WTC11 (cell line): ENCODE data around the gene VAMP7. TPM values are rescaled to one million over a fixed set of nuclear protein-coding genes. Genes with fewer than 3 reads are reported as not detected.

ENCODE experiments used
- ATAC-seq: fragments of 200-7000 bp; cut with Tn5 transposase; 2 replicates; pipeline ENCODE4 v1.10.0; 2021; ENCODE audit warnings: mild to moderate bottlenecking, moderate library complexity
- CTCF ChIA-PET: fragments of 300-600 bp; sonication (Branson Sonifier 250); formaldehyde crosslinking; loops from one replicate; lab custom pipeline; 2021; ENCODE audit warnings: antibody characterized with exemption; lab: Charles Lee
- POLR2A ChIA-PET: fragments of 350-600 bp; sonication (Branson Sonifier 250); formaldehyde crosslinking; loops from one replicate; lab custom pipeline; 2021; ENCODE audit warnings: antibody characterized with exemption; lab: Charles Lee
- DNase-seq: peaks from one replicate; pipeline ENCODE4 v3.0.0; 2021; ENCODE audit warnings: low spot score
- H3K27ac Mint-ChIP-seq: 2 replicates; pipeline ENCODE4 v1.8.0; 2021; ENCODE audit warnings: mixed read lengths
- H3K27me3 Mint-ChIP-seq: 2 replicates; pipeline ENCODE4 v1.8.0; 2021; ENCODE audit warnings: low read depth, mild to moderate bottlenecking, moderate library complexity, mixed read lengths
- H3K36me3 Mint-ChIP-seq: 2 replicates; pipeline ENCODE4 v1.8.0; 2021; ENCODE audit warnings: mixed read lengths
- H3K4me1 Mint-ChIP-seq: 2 replicates; pipeline ENCODE4 v1.8.0; 2022; ENCODE audit warnings: mixed read lengths
- H3K4me3 Mint-ChIP-seq: 2 replicates; pipeline ENCODE4 v1.8.0; 2021; ENCODE audit warnings: mild to moderate bottlenecking, moderate library complexity, mixed read lengths
- H3K9me3 Mint-ChIP-seq: 2 replicates; pipeline ENCODE4 v1.8.0; 2021; ENCODE audit warnings: mixed read lengths
- ATF1 ChIP-seq: sonication (generic); formaldehyde crosslinking; IDR thresholded peaks from 2 replicates; pipeline ENCODE4 v1.8.1; 2023; ENCODE audit warnings: mild to moderate bottlenecking, moderate library complexity, missing genetic modification reagents
- ATF2 ChIP-seq: sonication (generic); formaldehyde crosslinking; IDR thresholded peaks from 2 replicates; pipeline ENCODE4 v1.8.1; 2022; ENCODE audit warnings: low read depth, missing genetic modification reagents, borderline replicate concordance
- CDX4 ChIP-seq: fragments of 250-450 bp; sonication (Bioruptor Pico); IDR thresholded peaks from 2 replicates; pipeline ENCODE4 v1.9.0; 2021; ENCODE audit warnings: moderate library complexity, mild to moderate bottlenecking, inconsistent platforms, borderline replicate concordance
- CREM ChIP-seq: sonication (generic); formaldehyde crosslinking; IDR thresholded peaks from 2 replicates; pipeline ENCODE4 v1.8.1; 2022; ENCODE audit warnings: mild to moderate bottlenecking, missing genetic modification reagents, moderate library complexity
- E2F1 ChIP-seq: sonication (generic); formaldehyde crosslinking; IDR thresholded peaks from 2 replicates; pipeline ENCODE4 v1.8.0; 2022; ENCODE audit warnings: mild to moderate bottlenecking, missing genetic modification reagents
- EMX1 ChIP-seq: fragments of 250-450 bp; sonication (Bioruptor Pico); IDR thresholded peaks from 2 replicates; pipeline ENCODE4 v1.8.0; 2021; ENCODE audit warnings: mild to moderate bottlenecking
- FOXP1 ChIP-seq: sonication (generic); formaldehyde crosslinking; IDR thresholded peaks from 2 replicates; pipeline ENCODE4 v1.8.0; 2022; ENCODE audit warnings: missing genetic modification reagents, mild to moderate bottlenecking, moderate library complexity, borderline replicate concordance
- GRHL2 ChIP-seq: fragments of 250-450 bp; sonication (Bioruptor Pico); IDR thresholded peaks from 2 replicates; pipeline ENCODE4 v1.8.0; 2022; ENCODE audit warnings: mild to moderate bottlenecking, moderate library complexity; ENCODE audit not compliant: insufficient replicate concordance, severe bottlenecking
- HMGA2 ChIP-seq: fragments of 250-450 bp; sonication (Bioruptor Pico); IDR thresholded peaks from 2 replicates; pipeline ENCODE4 v1.4.0; 2021; ENCODE audit warnings: mild to moderate bottlenecking, moderate library complexity
- JUN ChIP-seq: sonication (generic); formaldehyde crosslinking; IDR thresholded peaks from 2 replicates; pipeline ENCODE4 v1.8.0; 2023; ENCODE audit warnings: mild to moderate bottlenecking, missing genetic modification reagents
- KAT7 ChIP-seq: sonication (generic); formaldehyde crosslinking; IDR thresholded peaks from 2 replicates; pipeline ENCODE4 v1.8.1; 2023; ENCODE audit warnings: missing genetic modification reagents, mild to moderate bottlenecking, borderline replicate concordance
- NFE2L1 ChIP-seq: sonication (generic); formaldehyde crosslinking; IDR thresholded peaks from 2 replicates; pipeline ENCODE4 v1.8.1; 2023; ENCODE audit warnings: missing genetic modification reagents
- NR1H2 ChIP-seq: sonication (generic); formaldehyde crosslinking; IDR thresholded peaks from 2 replicates; pipeline ENCODE4 v1.9.0; 2021; ENCODE audit warnings: mild to moderate bottlenecking, moderate library complexity, missing genetic modification reagents
- SMAD3 ChIP-seq: sonication (generic); formaldehyde crosslinking; IDR thresholded peaks from 2 replicates; pipeline ENCODE4 v1.8.0; 2022; ENCODE audit warnings: missing genetic modification reagents, mild to moderate bottlenecking, borderline replicate concordance
- SOX15 ChIP-seq: fragments of 250-450 bp; sonication (Bioruptor Pico); IDR thresholded peaks from 2 replicates; pipeline ENCODE4 v1.9.0; 2021; ENCODE audit warnings: mild to moderate bottlenecking
- TEAD1 ChIP-seq: sonication (generic); formaldehyde crosslinking; IDR thresholded peaks from 2 replicates; pipeline ENCODE4 v1.8.0; 2022; ENCODE audit warnings: mild to moderate bottlenecking, missing genetic modification reagents
- ZBTB43 ChIP-seq: sonication (generic); formaldehyde crosslinking; IDR thresholded peaks from 2 replicates; pipeline ENCODE4 v1.8.1; 2023; ENCODE audit warnings: mild to moderate bottlenecking, missing genetic modification reagents
- total RNA-seq: library from RNA; stranded (reverse); gene quantifications from 3 replicates; pipeline ENCODE4 v1.2.3, GENCODE V29; 2021
- TF ChIP-seq, protein P1 (sequence below): sonication (generic); formaldehyde crosslinking; conservative IDR thresholded peaks from 2 replicates; pipeline ENCODE4 v1.8.1; 2023; ENCODE audit warnings: mild to moderate bottlenecking, low read depth, missing genetic modification reagents, moderate library complexity
- TF ChIP-seq, protein P2 (sequence below): fragments of 250-450 bp; sonication (Bioruptor Pico); conservative IDR thresholded peaks from 2 replicates; pipeline ENCODE4 v1.9.0; 2021; ENCODE audit warnings: mild to moderate bottlenecking

Gene VAMP7
- total RNA-seq, 1 experiment from 2014 or later = 22.1 TPM

DNA sequence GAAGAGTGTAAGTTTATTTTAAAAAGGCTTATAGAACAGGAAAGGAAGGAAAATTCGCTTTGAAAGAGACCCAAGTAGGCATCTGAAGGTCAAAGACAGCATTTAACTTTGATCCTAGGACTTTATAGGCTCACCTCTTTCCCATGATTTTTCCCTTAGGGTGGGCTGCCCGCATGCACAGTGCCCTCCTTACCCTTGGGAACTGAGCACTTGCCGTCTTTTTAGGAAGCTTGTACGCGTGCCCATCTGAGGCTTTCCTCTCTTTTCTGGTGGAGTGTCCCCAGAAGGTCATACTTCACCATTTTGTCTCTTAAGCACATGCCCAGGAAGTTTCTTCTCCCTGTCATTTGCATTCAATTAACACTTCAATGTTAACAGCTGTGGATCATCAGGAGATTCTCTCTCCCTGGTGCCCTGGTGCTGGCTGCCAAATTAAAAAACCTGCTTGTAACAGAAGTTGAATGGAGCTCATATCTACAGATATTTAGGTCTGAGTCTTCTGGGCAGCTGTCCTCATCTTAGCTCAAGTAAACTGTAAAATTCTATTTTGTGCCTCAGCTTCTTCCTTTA, 78.0 kb downstream of the VAMP7 start:
- peaks cover 43% of the 10 kb centered on the region for H3K9me3 Mint-ChIP-seq

More for the DNA sequence above, 78.0 kb downstream of the VAMP7 start:
- TF ChIP-seq CREM (CRISPR knock-in tag) = no peak
- no peak for TF ChIP-seq CDX4 (CRISPR knock-in tag)
- TF ChIP-seq TEAD1 (CRISPR knock-in tag) = no peak
- TF ChIP-seq ATF2 = no peak
- TF ChIP-seq EMX1 (CRISPR knock-in tag) = no peak
- no peak for TF ChIP-seq ZBTB43 (CRISPR knock-in tag)
- TF ChIP-seq, protein P1, sequence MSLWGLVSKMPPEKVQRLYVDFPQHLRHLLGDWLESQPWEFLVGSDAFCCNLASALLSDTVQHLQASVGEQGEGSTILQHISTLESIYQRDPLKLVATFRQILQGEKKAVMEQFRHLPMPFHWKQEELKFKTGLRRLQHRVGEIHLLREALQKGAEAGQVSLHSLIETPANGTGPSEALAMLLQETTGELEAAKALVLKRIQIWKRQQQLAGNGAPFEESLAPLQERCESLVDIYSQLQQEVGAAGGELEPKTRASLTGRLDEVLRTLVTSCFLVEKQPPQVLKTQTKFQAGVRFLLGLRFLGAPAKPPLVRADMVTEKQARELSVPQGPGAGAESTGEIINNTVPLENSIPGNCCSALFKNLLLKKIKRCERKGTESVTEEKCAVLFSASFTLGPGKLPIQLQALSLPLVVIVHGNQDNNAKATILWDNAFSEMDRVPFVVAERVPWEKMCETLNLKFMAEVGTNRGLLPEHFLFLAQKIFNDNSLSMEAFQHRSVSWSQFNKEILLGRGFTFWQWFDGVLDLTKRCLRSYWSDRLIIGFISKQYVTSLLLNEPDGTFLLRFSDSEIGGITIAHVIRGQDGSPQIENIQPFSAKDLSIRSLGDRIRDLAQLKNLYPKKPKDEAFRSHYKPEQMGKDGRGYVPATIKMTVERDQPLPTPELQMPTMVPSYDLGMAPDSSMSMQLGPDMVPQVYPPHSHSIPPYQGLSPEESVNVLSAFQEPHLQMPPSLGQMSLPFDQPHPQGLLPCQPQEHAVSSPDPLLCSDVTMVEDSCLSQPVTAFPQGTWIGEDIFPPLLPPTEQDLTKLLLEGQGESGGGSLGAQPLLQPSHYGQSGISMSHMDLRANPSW (CRISPR knock-in tag) = no peak
- TF ChIP-seq, protein P2, sequence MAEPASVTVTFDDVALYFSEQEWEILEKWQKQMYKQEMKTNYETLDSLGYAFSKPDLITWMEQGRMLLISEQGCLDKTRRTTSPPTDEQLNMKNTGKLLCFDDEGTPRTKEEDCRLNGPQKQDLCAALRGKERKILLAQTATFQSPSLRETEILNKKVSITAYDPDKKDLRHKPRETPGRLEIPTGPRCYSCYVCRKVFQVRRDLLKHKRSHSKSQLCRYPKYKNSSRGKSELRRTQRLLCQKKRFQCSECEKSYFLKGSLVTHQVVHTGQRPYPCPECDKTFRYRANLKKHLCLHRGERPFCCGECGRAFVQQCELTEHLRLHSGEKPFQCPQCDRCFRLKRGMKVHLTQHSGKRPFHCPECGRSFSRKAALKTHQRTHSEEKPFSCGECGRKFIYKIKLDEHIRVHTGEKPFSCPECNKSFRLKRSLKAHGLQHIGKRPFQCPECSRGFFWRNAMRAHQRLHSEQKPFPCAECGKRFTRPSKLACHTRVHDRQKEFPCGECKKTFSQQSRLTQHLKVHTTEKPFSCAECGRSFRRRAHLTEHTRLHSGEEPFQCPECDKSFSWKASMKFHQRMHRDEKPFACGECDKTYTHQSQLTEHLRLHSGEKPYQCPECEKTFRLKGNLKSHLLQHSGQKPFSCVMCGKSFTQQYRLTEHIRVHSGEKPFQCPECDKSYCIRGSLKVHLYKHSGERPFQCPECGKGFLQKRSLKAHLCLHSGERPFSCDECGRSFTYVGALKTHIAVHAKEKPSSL = no peak
- TF ChIP-seq KAT7 (CRISPR knock-in tag) = no peak
- TF ChIP-seq FOXP1 (CRISPR knock-in tag) = no peak
- no peak for TF ChIP-seq E2F1 (CRISPR knock-in tag)
- no peak for TF ChIP-seq ATF1 (CRISPR knock-in tag)
- TF ChIP-seq NFE2L1 (CRISPR knock-in tag) = no peak
- TF ChIP-seq NR1H2 (CRISPR knock-in tag) = no peak
- no peak for TF ChIP-seq JUN
- TF ChIP-seq SOX15 (CRISPR knock-in tag) = no peak
- TF ChIP-seq HMGA2 = no peak
- no peak for TF ChIP-seq GRHL2 (CRISPR knock-in tag)
- no peak for TF ChIP-seq SMAD3 (CRISPR knock-in tag)
- no peak for DNase-seq
- CTCF ChIA-PET = no interaction called here
- Mint-ChIP-seq H3K27me3 (no peaks in the 10 kb centered on the region), H3K4me3 (peak overlapping the region; percentile 78), H3K27ac (peak overlapping the region; percentile 97), H3K36me3 (peaks cover 42% of the 10 kb centered on the region), H3K4me1 (peaks cover 26% of the 10 kb centered on the region)
- POLR2A ChIA-PET = no interaction called here
- peak; percentile 53 for ATAC-seq
